Measurements from ENCODE around the gene ITPKB.

The ITPKB gene

DNA sequence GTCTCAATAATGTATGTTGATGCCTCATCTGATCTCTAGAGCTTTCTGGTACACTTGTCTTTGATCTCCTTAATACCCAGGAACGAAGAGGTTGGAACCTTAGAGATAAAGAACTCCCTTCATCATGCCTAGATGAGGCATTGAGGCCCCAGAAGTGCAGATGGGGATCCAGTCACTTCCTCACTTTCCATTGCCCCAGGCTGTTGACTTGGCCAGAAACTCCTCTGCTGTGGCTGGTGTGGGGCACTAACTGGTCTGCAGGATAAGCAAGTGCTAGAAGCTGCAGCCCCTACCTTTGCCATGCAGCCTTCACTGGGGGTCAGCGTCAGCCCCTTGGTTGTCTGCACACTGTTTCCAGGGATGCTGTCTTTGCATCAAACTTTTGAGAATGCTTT lies 140.6 kb downstream of the ITPKB start:
- no peak for DNase-seq

DNA sequence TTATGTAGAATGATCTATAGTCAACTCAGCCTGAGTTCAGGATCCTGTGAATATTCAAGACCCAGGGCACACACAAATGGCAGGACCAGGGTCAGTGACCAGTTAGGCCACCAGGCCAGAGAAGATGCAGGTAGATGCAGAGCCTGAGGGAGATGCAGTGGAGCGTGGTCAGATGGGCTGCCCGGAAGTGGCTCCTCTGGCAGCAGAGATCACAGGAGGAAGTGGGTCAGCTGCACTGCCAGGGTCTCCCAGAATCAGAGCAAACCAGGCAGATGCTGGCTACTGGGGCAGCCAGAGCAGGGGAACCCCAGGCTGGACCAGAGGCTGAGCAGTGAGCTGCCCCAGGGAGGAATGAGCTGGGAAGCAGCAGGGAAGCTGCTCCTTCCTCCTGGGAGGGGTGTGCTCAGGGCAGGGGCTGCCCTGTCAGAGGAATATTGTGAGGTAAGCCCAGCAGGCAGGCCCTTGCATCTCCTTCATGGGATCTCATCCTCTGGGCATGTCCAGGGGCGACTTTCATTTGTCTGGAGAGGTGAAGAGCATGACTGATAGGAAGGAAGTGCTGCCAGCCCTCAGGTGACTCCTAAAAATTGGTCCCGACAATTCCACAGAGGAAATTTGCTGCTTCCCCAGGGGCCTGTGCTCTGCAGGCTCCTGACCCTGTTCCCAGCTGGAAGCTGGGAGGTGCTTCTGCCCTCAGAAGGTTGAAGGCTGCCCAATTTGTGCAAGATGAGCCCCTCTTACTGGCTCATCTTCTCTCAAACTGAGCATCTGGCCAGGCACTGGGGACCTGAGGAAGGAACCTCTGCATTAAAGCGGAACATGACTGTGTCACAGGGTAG lies 141.2 kb downstream of the ITPKB start:
- DNase-seq, result no peak

DNA sequence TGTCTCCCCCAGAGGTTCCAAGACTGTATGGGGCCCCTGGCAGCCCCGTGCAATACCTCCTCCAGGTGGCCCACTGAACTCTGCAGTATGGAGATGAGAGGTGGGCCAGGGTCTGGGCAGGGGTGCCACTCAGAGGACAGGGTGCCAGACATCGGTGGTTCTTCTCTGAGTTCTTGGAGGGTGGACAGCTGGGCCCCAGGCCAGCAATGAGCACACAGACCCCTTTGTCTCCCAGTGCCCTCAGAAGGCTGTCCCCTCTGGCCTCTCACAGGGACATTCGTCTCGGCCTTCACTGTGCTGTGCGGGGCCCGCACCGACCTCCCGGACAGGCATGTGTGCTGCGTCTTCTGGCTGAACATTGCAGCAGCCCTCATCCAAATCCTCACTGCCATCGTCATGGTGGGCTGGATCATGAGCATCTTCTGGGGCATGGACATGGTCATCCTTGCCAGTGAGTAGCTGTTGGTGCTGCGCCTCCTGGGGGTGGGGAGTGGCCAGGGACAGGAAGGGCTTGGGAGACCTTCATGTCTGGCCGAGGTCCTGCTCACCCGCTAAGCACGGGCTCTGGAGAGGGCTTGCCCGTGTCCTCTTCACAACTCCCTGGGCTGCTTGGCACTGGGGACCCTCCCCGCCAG lies 142.4 kb downstream of the ITPKB start:
- DNase-seq, result no peak

GRCh38 chr1:226593541-226593940 lies 145.5 kb downstream of the ITPKB start:
- no peak for DNase-seq

DNA sequence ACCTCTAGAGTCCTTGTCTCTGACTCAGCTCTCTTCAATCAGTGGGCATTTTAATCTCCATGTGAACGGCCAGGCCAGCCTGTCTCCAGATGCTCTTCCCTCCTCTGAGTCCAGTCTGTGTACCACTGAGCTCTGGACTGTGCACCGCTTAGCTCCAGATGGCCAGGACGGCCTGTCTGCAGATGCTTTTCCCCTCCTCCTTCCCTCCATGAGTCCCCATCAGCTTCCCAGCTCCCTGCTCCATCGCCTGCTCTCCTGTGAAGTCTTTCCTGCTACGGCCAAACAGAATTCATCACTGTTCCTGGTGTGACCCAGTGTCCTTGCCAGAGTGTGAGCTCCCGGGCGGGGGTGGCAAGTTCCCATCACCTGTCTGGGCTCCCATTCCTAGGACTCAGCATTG lies 148.5 kb downstream of the ITPKB start:
- DNase-seq, result no peak

DNA sequence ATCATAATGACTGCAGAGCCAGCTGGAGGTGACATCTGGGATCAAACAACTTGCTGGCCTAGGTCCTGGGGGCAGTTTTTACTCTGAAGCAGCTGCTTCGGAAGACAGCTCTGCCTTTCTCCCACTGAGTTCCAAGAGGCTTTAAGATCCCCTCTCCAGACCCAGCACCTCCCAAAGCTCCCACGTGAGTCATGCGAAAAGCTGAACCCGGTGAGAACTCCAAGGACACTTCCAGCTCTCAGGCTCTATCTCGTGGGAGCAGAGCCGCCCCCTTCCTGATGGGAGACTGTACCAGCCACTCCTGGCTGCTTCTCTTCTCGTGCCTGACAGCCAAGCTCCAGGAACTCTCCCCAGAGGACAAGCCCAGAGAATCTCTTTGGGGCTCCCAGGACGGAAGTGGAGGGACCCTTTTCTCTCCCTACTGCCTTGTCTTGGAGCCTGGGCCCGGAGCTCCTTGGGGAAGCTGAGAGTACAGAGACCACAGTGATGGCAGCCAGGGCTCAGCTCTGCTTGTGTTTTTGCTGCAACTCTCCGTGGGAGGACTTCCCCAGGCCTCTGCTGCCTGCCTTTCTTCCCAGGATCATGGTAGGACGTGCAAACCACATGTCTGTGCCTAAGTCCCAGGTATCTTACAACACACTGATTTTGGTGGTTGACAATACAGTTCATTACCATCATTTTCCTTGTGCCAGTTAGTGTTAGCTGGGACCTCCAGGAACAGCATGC lies 149.9 kb downstream of the ITPKB start:
- DNase-seq, result no peak

DNA sequence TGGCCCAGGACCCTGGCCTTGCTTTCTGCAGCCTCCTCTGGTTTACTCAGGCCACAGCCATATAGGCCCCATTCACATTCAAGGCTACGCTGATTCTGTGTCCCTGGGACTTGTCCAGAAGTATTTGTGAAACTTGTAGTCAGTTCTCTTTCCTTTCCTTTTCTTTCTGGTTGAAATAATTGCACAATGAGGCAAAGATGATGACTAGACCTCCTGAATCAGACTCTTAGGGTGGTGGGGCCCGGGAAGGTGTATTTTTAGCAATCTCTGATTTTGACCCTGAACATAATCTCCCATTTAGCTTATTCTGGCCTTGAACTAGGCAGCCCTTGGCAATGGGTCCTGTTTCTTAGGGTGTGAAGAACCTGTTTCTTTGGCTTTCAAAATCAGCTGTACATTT lies 150.6 kb downstream of the ITPKB start:
- no peak for DNase-seq

GRCh38 chr1:226586650-226587422 lies 152.2 kb downstream of the ITPKB start:
- no peak for DNase-seq

DNA sequence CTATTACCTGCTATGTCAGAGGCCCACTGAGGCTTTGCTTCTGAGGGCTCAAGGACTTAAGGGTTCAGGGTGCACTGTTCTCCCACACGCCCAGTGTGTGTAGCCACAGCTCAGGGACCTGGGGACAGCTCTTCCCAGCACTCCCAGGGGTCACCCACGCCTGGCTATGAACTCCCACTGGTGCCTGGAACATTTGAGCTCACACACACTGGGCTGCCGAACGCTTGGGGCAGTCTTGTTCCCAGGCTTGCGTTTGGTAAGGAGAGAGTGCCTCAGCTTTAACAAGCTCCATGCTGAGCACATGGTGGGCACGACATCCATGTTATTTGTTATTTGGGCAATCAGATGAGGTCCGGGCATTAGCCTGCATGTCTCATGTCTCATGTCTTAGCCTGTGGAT lies 153.0 kb downstream of the ITPKB start:
- DNase-seq, result no peak

- DNase-seq, result peak; percentile 63
Observed at GRCh38 chr1:226584164-226584563, 154.9 kb downstream of the ITPKB start.

DNA sequence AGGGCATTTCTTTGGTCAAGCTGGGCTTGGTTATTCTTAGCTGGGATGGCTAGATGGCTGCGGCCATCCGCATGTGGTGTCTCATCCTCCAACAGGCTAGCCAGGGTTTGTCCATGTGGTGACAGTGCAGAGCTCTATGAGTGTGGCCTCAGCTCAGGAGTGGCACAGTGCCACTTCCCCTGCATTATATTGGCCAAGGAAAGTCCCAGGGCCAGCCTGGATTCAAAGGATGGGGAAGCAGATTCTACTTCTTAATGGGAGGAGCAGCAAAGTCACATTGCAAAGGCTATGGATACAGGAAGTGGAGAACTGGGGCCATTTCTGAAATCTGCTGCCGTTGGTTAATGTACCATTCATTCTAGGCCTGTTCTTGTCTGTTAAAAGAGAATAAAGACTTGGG lies 156.1 kb downstream of the ITPKB start:
- no peak for DNase-seq
